Left colon (tissue), 2 donors: ENCODE results near the gene ADGRG7. TPM values are rescaled to one million over a fixed set of nuclear protein-coding genes. Genes with fewer than 3 reads are reported as not detected.
A peak's percentile ranks its signal among the peaks of the same experiment; 100 is the strongest.
"Not testable (repeated sequence)": the region's sequence is repeated elsewhere in the genome, so short reads cannot be mapped to it uniquely, and the experiment has no call there.

Experiments
- ATAC-seq: fragments of 200-7000 bp; cut with Tn5 transposase; one replicate; pipeline ENCODE4 v1.9.1; 2020; ENCODE audit warnings: mild to moderate bottlenecking, moderate library complexity
- DNase-seq, 2 donors: peaks; one replicate each; pipeline ENCODE4 v3.0.0-alpha.2; 2020
- intact Hi-C, 2 donors: fragments of 100-400 bp; cut with DNase I in 1 of 2; cut with micrococcal nuclease in 1 of 2; formaldehyde crosslinking; loops; one replicate each; pipeline versions ENCODE4 v1.11.2 to v1.14.0; 2022; cut with DNase I, micrococcal nuclease
- long read RNA-seq: library from polyadenylated mRNA; unstranded; transcript quantifications from one replicate; pipeline ENCODE4 v2.0.0, GENCODE V29; 2021
- total RNA-seq, 2 donors: library from RNA; stranded (reverse); fragmentation: NEBNext Ultra II Directional; extraction: Animal tissue kit (Norgen Biotek cat#: 25700); gene quantifications; one replicate each; pipeline ENCODE4 v1.2.1, GENCODE V29; 2021
- donor health status: DM: no; HTN: no; CAD: no.
- donor health status: DM: yes; HTN: yes; CAD: no.

ADGRG7 gene, protein sequence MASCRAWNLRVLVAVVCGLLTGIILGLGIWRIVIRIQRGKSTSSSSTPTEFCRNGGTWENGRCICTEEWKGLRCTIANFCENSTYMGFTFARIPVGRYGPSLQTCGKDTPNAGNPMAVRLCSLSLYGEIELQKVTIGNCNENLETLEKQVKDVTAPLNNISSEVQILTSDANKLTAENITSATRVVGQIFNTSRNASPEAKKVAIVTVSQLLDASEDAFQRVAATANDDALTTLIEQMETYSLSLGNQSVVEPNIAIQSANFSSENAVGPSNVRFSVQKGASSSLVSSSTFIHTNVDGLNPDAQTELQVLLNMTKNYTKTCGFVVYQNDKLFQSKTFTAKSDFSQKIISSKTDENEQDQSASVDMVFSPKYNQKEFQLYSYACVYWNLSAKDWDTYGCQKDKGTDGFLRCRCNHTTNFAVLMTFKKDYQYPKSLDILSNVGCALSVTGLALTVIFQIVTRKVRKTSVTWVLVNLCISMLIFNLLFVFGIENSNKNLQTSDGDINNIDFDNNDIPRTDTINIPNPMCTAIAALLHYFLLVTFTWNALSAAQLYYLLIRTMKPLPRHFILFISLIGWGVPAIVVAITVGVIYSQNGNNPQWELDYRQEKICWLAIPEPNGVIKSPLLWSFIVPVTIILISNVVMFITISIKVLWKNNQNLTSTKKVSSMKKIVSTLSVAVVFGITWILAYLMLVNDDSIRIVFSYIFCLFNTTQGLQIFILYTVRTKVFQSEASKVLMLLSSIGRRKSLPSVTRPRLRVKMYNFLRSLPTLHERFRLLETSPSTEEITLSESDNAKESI
- total RNA-seq: 10 to 100 TPM; 11.7 to 15.6 TPM
- long read RNA-seq, transcript ADGRG7-201 (16 exons, 3,140 nt): major isoform, 6 of 7 reads
- long read RNA-seq, partial matches to known transcripts: 0 of 7 reads
- long read RNA-seq, other reads (novel, unspliced or antisense): 0 of 7 reads

DNA sequence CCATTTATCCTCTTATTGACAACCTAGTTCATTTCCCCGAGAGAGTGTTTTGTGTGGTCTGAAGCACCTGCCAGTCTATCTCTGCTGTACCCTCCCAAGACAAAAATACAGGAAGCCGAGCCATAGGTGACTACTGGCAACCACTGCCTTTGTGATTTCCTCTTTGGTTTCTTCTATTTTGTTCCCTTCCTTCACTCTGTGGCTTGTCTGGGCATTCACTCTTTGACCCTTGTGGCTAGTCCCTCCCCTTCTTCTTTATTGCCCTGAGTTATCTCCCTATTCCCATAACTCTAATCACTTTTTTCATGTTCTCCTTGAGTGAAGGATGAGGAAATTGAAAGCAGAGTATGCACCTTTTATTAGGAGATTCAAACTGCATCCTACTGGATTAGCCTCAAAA is at the start of gene ADGRG7:
Gene ADGRG7, plus strand, starts transcription at position 297 of the 400 bp plus-strand sequence. CDS start 256 bp downstream, outside the sequence.
- peak; percentile 91 for ATAC-seq
- DNase-seq: no peak
- intact Hi-C loops: no loop called here

DNA sequence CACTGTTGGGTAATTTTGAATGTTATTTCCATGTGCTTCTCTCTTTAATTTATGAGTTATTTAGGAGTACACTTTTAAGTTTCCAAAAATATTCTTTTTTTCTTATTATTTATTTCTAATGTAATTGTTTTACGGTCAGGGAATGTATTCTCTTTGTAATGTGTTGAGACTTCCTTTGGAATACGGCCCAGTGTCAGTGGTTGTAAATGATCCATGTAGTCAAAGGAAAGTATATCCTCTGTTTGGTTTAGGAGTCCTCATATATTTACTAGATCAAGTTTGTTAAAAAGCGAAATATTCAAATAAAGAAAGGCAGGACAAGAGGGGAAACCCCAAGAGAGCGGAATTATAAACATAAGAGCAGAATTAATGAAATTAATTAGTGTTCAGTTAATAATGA is 49.0 kb upstream of the ADGRG7 start:
- ATAC-seq: no peak
- intact Hi-C loops: no loop called here

DNA sequence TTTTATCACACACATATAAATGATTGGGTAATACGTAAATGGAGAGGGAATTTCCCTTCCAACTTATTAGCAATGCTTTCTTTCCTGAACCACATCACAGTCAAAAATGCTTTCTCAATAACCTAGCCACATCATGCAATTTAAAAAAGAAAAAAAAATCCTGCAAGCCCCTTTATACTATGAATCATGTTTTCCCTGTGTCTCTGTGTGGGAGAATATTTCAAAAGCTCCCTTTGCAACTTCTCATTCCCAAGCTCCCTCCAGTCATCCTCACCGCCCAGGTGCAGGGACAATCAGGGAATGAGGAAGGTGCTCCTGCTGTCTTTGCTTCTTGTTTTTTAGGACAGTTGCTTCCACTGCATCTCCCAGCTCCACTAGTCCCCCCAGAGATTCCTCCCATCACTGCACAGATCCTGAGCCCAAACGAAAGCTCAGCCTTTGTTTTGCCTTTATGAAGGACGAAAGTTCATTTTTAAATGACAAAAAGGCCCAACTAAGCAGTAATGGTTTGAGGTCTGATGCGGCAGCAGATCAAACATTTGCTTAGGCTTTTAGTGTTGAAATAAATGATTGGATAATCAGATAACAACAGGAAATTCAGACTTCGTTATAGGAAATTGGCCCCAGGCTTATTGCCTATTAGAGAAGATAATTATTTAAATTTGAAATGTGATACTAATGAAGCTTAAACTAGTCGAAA is 47.8 kb upstream of the ADGRG7 start:
- intact Hi-C loops: no loop called here
- no peak for ATAC-seq
- DNase-seq: no peak

More for the DNA sequence above, 49.0 kb upstream of the ADGRG7 start:
- no peak for DNase-seq

DNA sequence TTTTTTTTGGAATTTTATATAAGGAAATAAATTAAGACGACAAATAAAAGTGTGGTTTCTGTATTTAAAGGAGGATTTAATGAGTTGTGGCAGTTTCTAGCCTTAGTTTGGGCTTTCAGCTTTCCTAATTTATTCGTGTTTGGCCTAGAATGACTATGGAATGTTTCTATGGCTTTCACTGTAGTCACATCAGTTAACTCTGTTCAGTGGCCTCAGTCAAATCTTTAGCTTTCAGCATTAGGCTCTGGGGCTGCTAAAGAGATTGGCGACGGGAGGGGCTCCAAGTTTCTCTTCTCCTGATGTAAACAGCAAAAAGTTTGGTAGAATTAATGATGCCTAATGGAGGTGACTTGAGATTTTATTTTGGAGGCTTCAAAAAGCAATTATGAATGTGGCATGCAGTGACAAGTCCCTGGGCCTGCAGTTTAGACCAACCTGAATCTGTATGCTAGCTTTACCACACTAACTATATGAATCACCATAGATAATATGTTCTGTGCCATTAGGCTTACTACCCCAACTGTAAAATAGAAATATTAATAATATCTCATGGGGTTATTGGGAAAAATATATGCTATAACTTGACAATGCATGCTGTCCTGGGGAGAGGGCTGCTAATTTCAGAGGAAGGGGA is 47.1 kb upstream of the ADGRG7 start:
- intact Hi-C loops: no loop called here
- DNase-seq (no peak), ATAC-seq (no peak)

DNA sequence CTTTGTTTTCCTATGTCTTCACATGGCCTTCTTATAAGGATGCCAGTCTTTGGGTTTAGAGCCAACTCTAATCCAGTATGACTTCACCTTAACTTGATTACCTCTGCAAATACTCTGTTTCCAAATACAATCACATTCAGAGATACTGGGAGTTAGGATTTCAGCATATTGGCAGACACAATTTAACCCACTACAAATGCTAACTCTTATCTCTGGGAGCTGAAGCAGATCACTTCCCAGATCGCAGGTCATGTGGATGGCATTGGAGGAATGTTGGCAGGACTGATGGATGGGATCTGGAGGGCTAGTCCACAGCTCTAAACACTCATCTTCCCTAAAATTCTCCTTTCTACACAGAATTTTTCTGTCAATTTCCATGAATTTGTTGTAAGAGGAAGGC is 46.2 kb upstream of the ADGRG7 start:
- ATAC-seq: no peak
- DNase-seq: no peak
- intact Hi-C loops: no loop called here

DNA sequence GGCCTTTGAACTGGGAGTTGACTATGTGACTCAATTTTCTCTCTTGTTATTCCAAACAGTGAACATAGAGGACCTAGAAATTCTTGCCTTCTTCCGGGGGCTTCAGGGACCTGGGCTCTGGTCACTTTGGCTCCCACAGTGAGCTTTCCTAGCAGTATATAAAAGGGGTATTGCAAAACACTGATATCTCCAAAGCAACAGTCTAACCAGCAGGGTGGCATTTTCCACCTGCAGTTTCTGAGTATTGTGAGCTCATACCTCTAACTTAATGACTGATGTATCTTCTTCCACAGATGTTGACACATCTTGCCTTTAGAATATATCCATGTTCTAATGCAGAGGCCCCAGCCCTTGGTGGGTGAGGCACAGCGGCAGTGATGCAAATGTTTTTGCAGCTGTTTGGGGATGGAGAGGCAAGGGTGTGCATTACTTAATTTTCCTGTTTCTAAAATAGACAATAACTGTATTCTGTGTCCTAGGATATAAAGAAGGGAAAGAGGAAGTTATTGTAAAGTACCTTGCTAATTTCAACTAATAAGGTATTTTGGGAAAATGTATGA is 45.7 kb upstream of the ADGRG7 start:
- intact Hi-C loops: no loop called here
- ATAC-seq (no peak), DNase-seq (no peak)

DNA sequence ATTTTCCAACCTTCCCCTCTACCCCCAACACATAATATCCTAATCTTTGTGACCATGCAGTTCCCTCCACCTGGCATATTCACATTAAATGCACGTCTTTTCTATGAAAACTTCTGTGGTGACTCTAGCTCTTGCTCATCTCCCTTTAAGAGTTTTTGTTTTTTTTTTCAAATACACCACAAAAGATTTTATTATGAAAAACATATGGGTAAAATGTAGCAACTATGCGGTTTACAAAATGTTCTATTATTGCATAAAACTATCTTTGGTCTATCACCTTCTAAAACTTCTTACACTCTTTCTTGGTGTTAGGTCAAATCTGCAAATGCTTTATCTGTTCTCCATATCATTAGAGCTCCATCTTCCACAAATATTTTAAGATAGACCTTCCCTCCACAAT is 38.6 kb upstream of the ADGRG7 start:
- intact Hi-C loops: no loop called here
- ATAC-seq: no peak
- DNase-seq: no peak

DNA sequence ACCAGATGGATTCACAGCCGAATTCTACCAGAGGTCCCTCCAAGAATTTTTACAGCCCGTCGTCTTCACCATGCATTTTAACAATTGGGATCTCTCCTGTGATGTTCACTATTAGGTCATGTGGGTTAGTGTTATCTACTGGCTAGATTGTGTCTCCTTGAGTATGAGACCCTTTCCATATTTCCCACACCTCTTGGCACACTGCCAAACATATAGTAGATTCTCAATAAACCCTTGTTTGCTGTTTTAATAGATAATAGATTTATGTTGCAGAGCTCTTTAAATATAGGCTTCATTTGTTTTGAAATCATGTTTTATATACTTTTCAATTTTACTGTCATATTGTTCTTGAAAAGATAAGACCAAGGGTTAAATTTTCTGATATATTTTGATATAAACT is 34.9 kb upstream of the ADGRG7 start:
- intact Hi-C loops: no loop called here
- ATAC-seq: no peak
- no peak for DNase-seq

DNA sequence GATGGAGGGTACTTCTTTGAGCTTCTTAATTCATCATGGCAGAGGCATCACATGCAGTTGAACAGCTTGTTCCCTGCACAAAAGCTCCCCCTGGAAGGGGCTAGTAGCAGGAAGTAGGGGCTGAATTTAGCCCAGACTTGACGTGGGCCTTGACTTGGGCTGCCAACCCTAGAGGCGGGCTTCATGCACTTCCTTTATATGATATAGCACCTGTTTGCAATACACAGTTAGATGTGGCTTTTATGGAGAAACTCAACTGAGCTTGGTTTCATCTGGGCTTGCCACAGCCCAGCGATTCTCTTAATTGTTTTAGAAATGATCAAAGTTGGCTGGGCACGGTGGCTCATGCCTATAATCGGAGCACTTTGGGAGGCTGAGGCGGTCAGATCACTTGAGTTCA is 33.7 kb upstream of the ADGRG7 start:
- intact Hi-C loops: no loop called here
- DNase-seq: no peak
- no peak for ATAC-seq

DNA sequence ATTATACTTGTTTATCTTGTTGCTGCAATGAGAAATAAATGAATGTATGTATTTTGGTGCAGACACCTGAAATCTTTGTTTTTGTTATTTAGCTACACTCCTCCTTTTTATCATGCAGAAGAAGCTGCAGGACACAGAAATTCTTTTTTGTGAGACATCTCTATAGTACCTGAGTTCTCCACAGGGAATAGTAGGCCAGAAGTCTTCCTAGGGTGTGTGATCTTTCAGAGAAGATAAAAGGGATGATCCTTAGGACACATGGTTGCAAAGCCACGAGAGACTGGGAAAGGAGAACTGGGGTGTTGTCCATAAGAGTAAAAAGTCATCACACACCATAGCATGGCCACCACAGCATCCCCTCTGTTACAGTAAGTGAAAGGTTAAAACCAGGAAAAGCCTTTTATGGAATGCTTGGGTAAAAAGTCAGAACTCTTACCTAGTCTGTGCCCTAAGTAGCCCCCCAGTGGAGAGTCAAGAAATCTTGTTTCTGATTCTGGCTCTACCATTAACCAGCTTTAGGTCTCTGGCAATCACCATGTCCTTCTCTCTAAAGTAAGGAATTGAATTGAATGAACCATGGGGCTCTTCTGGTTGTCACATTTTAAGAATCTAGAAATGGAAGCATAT is 31.9 kb upstream of the ADGRG7 start:
- DNase-seq (no peak), ATAC-seq (no peak)
- intact Hi-C loops: no loop called here

DNA sequence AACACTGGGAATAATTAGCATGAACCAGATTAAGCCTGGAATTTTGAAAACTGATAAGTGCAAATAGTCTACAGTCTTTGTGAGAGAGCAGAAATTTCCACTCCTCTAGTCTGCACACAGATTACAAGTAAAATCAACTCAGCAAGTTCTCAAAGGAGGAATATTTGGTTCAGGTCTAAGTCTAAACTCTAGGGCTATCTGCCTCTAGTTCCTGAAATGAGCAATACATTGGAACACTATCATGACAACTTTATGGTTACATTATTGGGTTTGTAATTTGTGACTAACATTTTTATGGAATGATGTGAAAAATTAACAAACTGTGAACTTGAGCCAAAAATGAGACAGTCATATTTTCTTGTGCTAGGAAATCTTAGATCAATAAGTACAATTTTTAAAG is 30.8 kb upstream of the ADGRG7 start:
- intact Hi-C loops: no loop called here
- DNase-seq (no peak), ATAC-seq (no peak)

DNA sequence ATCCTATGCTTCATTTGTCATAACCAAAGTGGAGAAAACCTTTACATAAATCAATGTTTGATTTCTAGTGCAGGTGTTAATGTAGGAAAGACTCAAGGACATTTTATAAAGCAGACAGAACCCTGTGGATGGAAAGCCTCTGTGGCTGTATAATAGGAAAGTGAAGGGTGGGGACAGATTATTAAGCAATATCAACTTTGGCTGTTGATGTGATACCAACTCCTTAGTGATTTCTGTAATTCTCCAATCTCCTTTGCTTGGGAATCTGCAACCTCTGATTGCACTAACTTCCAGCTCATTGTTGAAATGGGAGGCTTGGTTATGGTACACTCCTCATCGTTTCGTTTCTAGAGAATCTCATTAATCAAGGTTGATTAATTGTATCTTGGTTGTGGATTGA is 29.3 kb upstream of the ADGRG7 start:
- ATAC-seq (no peak), DNase-seq (no peak)
- intact Hi-C loops: no loop called here

DNA sequence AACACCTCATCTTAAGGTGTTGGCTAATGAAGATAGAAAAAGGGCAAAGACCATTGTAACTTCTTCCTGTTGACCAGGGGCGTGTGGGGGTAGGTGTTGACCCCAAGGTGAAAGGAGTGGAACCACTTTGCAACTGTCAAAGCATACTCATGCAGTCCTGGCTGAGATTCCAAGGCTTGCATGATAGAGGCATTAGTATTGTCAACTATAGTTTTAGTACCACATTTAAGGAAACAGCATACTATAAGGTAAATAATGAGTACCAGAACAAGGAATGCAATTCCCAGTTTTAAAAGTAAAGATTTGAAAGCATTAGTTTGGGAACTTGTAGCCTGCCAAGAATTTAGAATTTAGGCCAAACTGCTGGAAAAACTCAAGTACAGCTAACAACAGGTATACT is 27.8 kb upstream of the ADGRG7 start:
- ATAC-seq: no peak
- intact Hi-C loops: no loop called here

DNA sequence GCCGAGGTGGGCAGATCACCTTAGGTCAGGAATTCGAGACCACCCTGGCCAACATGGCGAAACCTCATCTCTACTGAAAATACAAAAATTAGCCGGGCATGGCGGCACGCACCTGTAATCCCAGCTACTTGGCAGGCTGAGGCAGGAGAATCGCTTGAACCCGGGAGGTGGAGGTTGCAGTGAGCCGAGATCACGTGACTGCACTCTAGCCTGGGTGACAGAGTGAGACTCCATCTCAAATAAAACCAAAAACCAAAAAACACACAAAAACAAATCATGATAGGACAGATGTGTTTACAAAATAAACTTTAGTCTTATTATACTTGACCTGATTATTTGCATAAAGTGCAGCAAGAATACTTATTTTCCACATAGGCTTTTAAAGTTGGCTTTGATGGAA is 27.2 kb upstream of the ADGRG7 start:
- ATAC-seq, intact Hi-C loops, DNase-seq: not testable (repeated sequence)

More for the DNA sequence above, 27.8 kb upstream of the ADGRG7 start:
- no peak for DNase-seq

DNA sequence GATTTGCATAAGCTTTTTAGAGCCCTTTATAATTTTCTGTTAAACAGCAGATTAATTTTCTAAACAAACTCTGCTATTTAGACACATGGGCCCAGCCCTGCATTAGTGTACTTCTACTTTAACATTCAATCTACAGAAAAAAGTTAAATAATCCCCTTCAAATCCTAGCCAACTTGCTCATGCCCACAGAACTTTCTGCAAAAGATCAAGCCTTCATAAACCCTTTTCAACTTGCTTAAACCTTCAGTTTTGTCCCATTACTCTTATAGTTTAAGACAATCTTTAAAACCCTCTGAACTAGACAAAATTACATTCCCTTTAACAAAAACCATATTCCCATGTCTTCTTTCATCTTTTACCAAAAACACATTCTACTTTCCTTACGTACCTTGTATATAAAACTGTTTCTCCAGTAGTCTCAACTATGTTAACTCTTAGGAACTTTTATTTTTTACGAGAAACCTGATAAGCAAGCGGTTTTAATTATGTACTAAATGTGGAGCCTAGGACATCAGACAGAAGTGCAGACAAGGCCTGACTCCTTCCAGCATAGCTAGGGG is 25.2 kb upstream of the ADGRG7 start:
- intact Hi-C loops: no loop called here
- no peak for DNase-seq

DNA sequence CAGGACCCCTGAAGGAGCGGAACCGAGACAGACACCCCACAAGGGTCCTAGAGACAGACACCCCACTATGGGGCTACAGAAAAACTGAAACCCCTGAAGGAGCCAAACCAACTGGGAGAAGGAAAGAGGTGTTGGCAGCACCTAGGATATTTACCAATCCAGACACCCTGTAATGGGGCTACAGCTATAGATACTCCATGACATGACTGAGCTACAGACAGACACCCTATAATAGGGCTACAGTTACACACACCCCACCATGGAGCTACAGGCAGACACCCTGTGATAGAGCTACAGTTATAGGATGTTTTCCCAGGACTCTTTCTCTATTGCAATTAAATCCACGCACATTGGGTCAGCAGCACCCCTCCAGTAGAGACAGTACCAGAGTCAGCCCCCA is 22.6 kb upstream of the ADGRG7 start:
- intact Hi-C loops: no loop called here
- no peak for ATAC-seq

More for the DNA sequence above, 25.2 kb upstream of the ADGRG7 start:
- ATAC-seq: no peak

DNA sequence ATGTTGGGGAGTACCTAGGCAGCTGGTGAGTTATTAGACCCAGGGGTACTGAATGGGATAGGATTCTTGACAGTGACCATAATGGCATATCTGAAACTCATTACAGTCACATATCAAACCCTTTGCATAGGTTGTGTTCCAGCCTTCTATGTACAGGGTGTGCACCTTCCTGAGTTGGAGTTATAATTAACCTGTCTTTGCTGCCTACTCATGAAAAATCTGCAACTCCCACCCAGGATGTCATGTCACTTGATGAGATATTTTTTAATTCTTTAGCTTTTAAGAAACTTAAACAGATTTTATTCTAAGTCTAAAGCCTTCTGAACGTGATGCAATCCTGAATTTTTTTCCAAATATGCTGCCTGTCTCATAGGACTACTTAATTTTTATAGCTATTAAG is 21.1 kb upstream of the ADGRG7 start:
- ATAC-seq (no peak), DNase-seq (no peak)
- intact Hi-C loops: no loop called here

More for the DNA sequence above, 22.6 kb upstream of the ADGRG7 start:
- no peak for DNase-seq
